Measurements from ENCODE around the gene GMEB2.

Gene GMEB2

GRCh38 chr20:63555661-63556381, 71.1 kb downstream of the GMEB2 start:
- Histone ChIP-seq H3K4me3 (ENCODE audit: low read length) (no peak overlapping the region), H3K36me3 (ENCODE audit: insufficient read depth, low read length) (peaks cover 5% of the 10 kb centered on the region), H3K9me3 (replicated peaks; ENCODE audit: low read length) (no peaks in the 10 kb centered on the region), H3K27me3 (ENCODE audit: control insufficient read depth, insufficient read depth, low read length) (peaks cover 7% of the 10 kb centered on the region), H3K4me1 (ENCODE audit: control insufficient read depth, insufficient read depth, low read length) (peaks cover 3% of the 10 kb centered on the region), H3K9ac (ENCODE audit: low read depth, low read length) (no peak overlapping the region), H3K4me2 (ENCODE audit: low read length) (no peak overlapping the region)

- Histone ChIP-seq H3K9me3 (replicated peaks; ENCODE audit: low read length) (no peaks in the 10 kb centered on the region), H3K4me2 (ENCODE audit: low read length) (peak overlapping the region; percentile 90), H3K36me3 (ENCODE audit: insufficient read depth, low read length) (no peaks in the 10 kb centered on the region), H3K27me3 (ENCODE audit: control insufficient read depth, insufficient read depth, low read length) (peaks cover 13% of the 10 kb centered on the region), H3K4me1 (ENCODE audit: control insufficient read depth, insufficient read depth, low read length) (peaks cover 3% of the 10 kb centered on the region), H3K4me3 (ENCODE audit: low read length) (no peak overlapping the region), H3K9ac (ENCODE audit: low read depth, low read length) (no peak overlapping the region)
These were observed 72.3 kb downstream of the GMEB2 start for GRCh38 chr20:63554361-63555278.

GRCh38 chr20:63553933-63554290, 73.0 kb downstream of the GMEB2 start, which contains the start of gene FNDC11:
Gene FNDC11, plus strand, starts transcription at chr20:63554159. Its CDS starts 1,505 bp downstream, at chr20:63555664.
- Histone ChIP-seq H3K4me1 (ENCODE audit: control insufficient read depth, insufficient read depth, low read length) (peaks cover 3% of the 10 kb centered on the region), H3K9ac (ENCODE audit: low read depth, low read length) (peak within 1 kb of the TSS; percentile 54), H3K36me3 (ENCODE audit: insufficient read depth, low read length) (no peaks in the 10 kb centered on the region), H3K4me2 (ENCODE audit: low read length) (peak within 1 kb of the TSS; percentile 90), H3K4me3 (ENCODE audit: low read length) (peak within 1 kb of the TSS; percentile 69), H3K27me3 (ENCODE audit: control insufficient read depth, insufficient read depth, low read length) (peaks cover 16% of the 10 kb centered on the region), H3K9me3 (replicated peaks; ENCODE audit: low read length) (no peaks in the 10 kb centered on the region)

GRCh38 chr20:63553251-63553932, 73.5 kb downstream of the GMEB2 start:
- peaks cover 20% of the 10 kb centered on the region for H3K27me3 ChIP-seq (ENCODE audit: control insufficient read depth, insufficient read depth, low read length)
- peak overlapping the region; percentile 54 for H3K9ac ChIP-seq (ENCODE audit: low read depth, low read length)
- H3K4me2 ChIP-seq (ENCODE audit: low read length), result peak overlapping the region; percentile 90
- H3K36me3 ChIP-seq (ENCODE audit: insufficient read depth, low read length), result no peaks in the 10 kb centered on the region
- H3K9me3 ChIP-seq (replicated peaks; ENCODE audit: low read length), result no peaks in the 10 kb centered on the region
- H3K4me3 ChIP-seq (ENCODE audit: low read length), result peak overlapping the region; percentile 69
- H3K4me1 ChIP-seq (ENCODE audit: control insufficient read depth, insufficient read depth, low read length), result peaks cover 3% of the 10 kb centered on the region

GRCh38 chr20:63552481-63553249, 74.2 kb downstream of the GMEB2 start:
- no peak overlapping the region for H3K4me3 ChIP-seq (ENCODE audit: low read length)
- no peaks in the 10 kb centered on the region for H3K36me3 ChIP-seq (ENCODE audit: insufficient read depth, low read length)
- H3K4me1 ChIP-seq (ENCODE audit: control insufficient read depth, insufficient read depth, low read length), result peaks cover 7% of the 10 kb centered on the region
- H3K9ac ChIP-seq (ENCODE audit: low read depth, low read length), result no peak overlapping the region
- peaks cover 28% of the 10 kb centered on the region for H3K27me3 ChIP-seq (ENCODE audit: control insufficient read depth, insufficient read depth, low read length)
- no peaks in the 10 kb centered on the region for H3K9me3 ChIP-seq (replicated peaks; ENCODE audit: low read length)
- H3K4me2 ChIP-seq (ENCODE audit: low read length), result no peak overlapping the region

GRCh38 chr20:63551068-63551467, 75.8 kb downstream of the GMEB2 start:
- Histone ChIP-seq H3K9me3 (replicated peaks; ENCODE audit: low read length) (no peaks in the 10 kb centered on the region), H3K4me2 (ENCODE audit: low read length) (no peak overlapping the region), H3K36me3 (ENCODE audit: insufficient read depth, low read length) (no peaks in the 10 kb centered on the region), H3K27me3 (ENCODE audit: control insufficient read depth, insufficient read depth, low read length) (peaks cover 42% of the 10 kb centered on the region), H3K4me3 (ENCODE audit: low read length) (no peak overlapping the region), H3K9ac (ENCODE audit: low read depth, low read length) (no peak overlapping the region), H3K4me1 (ENCODE audit: control insufficient read depth, insufficient read depth, low read length) (peaks cover 7% of the 10 kb centered on the region)

- Histone ChIP-seq H3K9ac (ENCODE audit: low read depth, low read length) (no peak overlapping the region), H3K4me2 (ENCODE audit: low read length) (no peak overlapping the region), H3K4me3 (ENCODE audit: low read length) (no peak overlapping the region), H3K27me3 (ENCODE audit: control insufficient read depth, insufficient read depth, low read length) (peaks cover 47% of the 10 kb centered on the region), H3K4me1 (ENCODE audit: control insufficient read depth, insufficient read depth, low read length) (peaks cover 7% of the 10 kb centered on the region), H3K36me3 (ENCODE audit: insufficient read depth, low read length) (no peaks in the 10 kb centered on the region), H3K9me3 (replicated peaks; ENCODE audit: low read length) (no peaks in the 10 kb centered on the region)
These were observed 77.1 kb downstream of the GMEB2 start for GRCh38 chr20:63549679-63550282.

GRCh38 chr20:63549019-63549418, 77.9 kb downstream of the GMEB2 start:
- Histone ChIP-seq H3K4me1 (ENCODE audit: control insufficient read depth, insufficient read depth, low read length) (peaks cover 7% of the 10 kb centered on the region), H3K36me3 (ENCODE audit: insufficient read depth, low read length) (no peaks in the 10 kb centered on the region), H3K27me3 (ENCODE audit: control insufficient read depth, insufficient read depth, low read length) (peaks cover 52% of the 10 kb centered on the region), H3K9ac (ENCODE audit: low read depth, low read length) (no peak overlapping the region), H3K4me2 (ENCODE audit: low read length) (no peak overlapping the region), H3K9me3 (replicated peaks; ENCODE audit: low read length) (no peaks in the 10 kb centered on the region), H3K4me3 (ENCODE audit: low read length) (no peak overlapping the region)

GRCh38 chr20:63548542-63548941, 78.4 kb downstream of the GMEB2 start:
- Histone ChIP-seq H3K4me3 (ENCODE audit: low read length) (no peak overlapping the region), H3K4me1 (ENCODE audit: control insufficient read depth, insufficient read depth, low read length) (peaks cover 3% of the 10 kb centered on the region), H3K9ac (ENCODE audit: low read depth, low read length) (no peak overlapping the region), H3K36me3 (ENCODE audit: insufficient read depth, low read length) (no peaks in the 10 kb centered on the region), H3K9me3 (replicated peaks; ENCODE audit: low read length) (no peaks in the 10 kb centered on the region), H3K27me3 (ENCODE audit: control insufficient read depth, insufficient read depth, low read length) (peaks cover 56% of the 10 kb centered on the region), H3K4me2 (ENCODE audit: low read length) (no peak overlapping the region)

- H3K9ac ChIP-seq (ENCODE audit: low read depth, low read length), result no peak within 1 kb of the TSS
- H3K36me3 ChIP-seq (ENCODE audit: insufficient read depth, low read length), result no peaks in the 10 kb centered on the region
- H3K4me3 ChIP-seq (ENCODE audit: low read length), result no peak within 1 kb of the TSS
- peaks cover 54% of the 10 kb centered on the region for H3K27me3 ChIP-seq (ENCODE audit: control insufficient read depth, insufficient read depth, low read length)
- no peaks in the 10 kb centered on the region for H3K9me3 ChIP-seq (replicated peaks; ENCODE audit: low read length)
- H3K4me2 ChIP-seq (ENCODE audit: low read length), result no peak within 1 kb of the TSS
- peaks cover 3% of the 10 kb centered on the region for H3K4me1 ChIP-seq (ENCODE audit: control insufficient read depth, insufficient read depth, low read length)
These were observed 79.0 kb downstream of the GMEB2 start, which contains the start of gene SRMS for GRCh38 chr20:63547725-63548480. Gene SRMS, minus strand, starts transcription at chr20:63547749. Its CDS starts 286 bp downstream, at chr20:63547463.

All from skeletal muscle satellite cell (primary cell).